SU-DHL-6 (cell line): ENCODE data around the gene CDH7.

Source experiments
- CTCF ChIP-seq: fragments of 200-600 bp; sonication (generic); IDR thresholded peaks from one replicate; pipeline ENCODE4 v1.5.1; 2017; ENCODE audit warnings: antibody characterized with exemption, mild to moderate bottlenecking, low read length, moderate library complexity; ENCODE audit not compliant: insufficient read depth, poor library complexity, severe bottlenecking
- EZH2phosphoT487 ChIP-seq: fragments of 200-600 bp; sonication (generic), shearing (Covaris generic); conservative IDR thresholded peaks from 2 replicates; pipeline ENCODE4 v1.6.1; 2018; ENCODE audit warnings: mild to moderate bottlenecking, antibody characterized with exemption, low read length, moderate library complexity, mixed read lengths

DNA sequence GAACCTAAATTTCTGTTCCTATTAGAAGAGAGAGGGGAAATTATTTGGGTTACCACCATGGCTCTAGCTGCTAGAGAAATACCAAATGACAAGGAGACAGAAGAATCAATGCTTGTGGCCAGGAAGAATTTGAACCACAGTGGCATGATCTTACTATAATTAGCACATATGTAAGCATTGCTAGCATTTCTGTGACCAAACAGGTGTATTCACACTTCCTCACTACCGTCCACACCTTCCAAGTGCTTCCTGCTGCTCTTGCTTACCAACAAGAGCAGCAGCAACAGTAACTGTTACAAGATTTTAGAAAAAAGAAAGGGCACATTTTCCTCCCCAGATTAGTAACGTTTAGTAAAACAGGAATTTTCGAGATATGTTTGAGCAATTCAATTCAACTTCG is 60.5 kb downstream of the CDH7 start:
- TF ChIP-seq CTCF (no peak), EZH2phosphoT487 (no peak)
